ENCODE data around the gene ITGB1BP1. TPM values are rescaled to one million over a fixed set of nuclear protein-coding genes. Genes with fewer than 3 reads are reported as not detected.

ITGB1BP1 gene, protein sequence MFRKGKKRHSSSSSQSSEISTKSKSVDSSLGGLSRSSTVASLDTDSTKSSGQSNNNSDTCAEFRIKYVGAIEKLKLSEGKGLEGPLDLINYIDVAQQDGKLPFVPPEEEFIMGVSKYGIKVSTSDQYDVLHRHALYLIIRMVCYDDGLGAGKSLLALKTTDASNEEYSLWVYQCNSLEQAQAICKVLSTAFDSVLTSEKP
- 10 to 100 TPM; 38.7 to 64.4 TPM for total RNA-seq

DNA sequence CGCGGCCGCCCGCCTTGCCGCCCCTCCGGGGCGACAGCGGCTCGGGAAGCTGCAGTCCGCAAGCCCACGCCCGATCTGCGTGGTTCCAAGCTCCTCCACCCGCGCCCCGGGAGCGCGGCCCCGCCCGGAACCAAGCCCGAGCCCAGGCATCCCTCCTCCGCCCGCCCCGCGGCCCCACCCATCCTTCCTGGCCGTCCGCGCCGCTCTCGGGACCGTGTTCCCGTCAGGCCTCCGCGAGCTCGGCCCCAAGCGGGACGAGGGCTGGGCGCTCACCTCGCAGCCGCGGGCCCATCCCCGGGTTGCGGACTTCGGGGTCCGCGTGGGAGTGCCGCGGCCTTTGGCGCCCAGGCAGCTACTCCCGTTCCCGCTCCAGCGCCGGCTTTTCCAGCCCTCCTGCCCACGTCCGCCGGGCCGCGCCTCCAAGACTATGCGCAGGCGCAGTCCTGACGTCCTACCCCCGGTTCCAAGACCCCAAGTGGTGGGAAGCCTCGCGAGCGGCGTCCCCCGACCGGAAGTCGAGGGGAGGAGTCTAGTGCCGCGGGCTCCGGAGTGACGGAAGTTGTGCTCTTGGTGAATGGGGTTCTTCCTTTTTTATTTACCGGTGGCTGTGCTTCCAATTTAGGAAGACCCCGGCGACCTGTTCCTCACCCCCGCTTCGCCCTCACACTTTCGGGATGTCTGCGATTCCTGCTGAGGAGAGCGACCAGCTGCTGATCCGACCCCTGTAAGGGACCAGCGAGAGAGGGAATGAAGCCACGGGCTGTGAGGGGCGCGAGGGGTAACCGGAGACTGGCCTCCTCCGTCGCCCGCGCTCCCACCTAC is at the start of gene ITGB1BP1, which contains the start of gene CPSF3:
ITGB1BP1 (minus strand) TSS at position 429 of the 822 bp plus-strand sequence. CDS start 4,831 bp downstream, outside the sequence.
CPSF3 (plus strand) TSS at position 555 of the 822 bp plus-strand sequence; CDS start at position 675, 120 bp downstream.
- no peaks in the 10 kb centered on the region for H3K9me3 ChIP-seq
- peak; percentile 90 for ATAC-seq (ENCODE audit: insufficient number of reproducible peaks, low FRiP score, low read depth)
- H3K4me1 ChIP-seq (ENCODE audit: control insufficient read depth in 1 of 2, low read depth in 2 of 2) = peaks cover 9 to 32% of the 10 kb centered on the region in 2 donors
- H3K27me3 ChIP-seq (replicated peaks; ENCODE audit: insufficient read depth) = no peaks in the 10 kb centered on the region
- peak; percentile 83 for DNase-seq (ENCODE audit: low spot score)
- no peaks in the 10 kb centered on the region for H3K36me3 ChIP-seq
- H3K4me3 ChIP-seq = peak within 1 kb of the TSS; percentile 78
- peak within 1 kb of the TSS; percentile 86 to 88 for H3K27ac ChIP-seq
- TF ChIP-seq, protein P1, sequence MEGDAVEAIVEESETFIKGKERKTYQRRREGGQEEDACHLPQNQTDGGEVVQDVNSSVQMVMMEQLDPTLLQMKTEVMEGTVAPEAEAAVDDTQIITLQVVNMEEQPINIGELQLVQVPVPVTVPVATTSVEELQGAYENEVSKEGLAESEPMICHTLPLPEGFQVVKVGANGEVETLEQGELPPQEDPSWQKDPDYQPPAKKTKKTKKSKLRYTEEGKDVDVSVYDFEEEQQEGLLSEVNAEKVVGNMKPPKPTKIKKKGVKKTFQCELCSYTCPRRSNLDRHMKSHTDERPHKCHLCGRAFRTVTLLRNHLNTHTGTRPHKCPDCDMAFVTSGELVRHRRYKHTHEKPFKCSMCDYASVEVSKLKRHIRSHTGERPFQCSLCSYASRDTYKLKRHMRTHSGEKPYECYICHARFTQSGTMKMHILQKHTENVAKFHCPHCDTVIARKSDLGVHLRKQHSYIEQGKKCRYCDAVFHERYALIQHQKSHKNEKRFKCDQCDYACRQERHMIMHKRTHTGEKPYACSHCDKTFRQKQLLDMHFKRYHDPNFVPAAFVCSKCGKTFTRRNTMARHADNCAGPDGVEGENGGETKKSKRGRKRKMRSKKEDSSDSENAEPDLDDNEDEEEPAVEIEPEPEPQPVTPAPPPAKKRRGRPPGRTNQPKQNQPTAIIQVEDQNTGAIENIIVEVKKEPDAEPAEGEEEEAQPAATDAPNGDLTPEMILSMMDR (IDR thresholded peaks at IDR 0.05) = peak; percentile 19

DNA sequence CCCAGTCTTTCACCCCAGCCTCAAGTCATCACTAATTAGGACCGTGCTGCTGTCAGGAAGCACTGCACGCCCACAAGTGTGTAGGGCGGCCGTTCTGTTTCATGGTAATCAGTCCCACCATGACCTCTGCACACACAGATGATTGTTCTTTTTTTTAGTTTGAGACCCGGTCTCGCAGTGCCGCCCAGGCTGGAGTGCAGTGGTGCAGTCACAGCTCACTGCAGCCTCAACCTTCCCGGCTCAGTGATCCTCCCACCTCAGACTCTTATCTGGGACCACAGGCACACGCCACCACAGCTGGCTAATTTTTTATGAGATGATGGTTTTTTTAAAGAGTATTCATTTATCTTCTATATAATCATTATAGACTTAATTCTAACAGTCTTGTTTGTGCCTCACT is 49.2 kb upstream of the ITGB1BP1 start:
- Histone ChIP-seq H3K4me3 (no peak overlapping the region), H3K36me3 (peaks cover 4% of the 10 kb centered on the region), H3K27me3 (replicated peaks; ENCODE audit: insufficient read depth) (no peaks in the 10 kb centered on the region), H3K4me1 (ENCODE audit: control insufficient read depth in 1 of 2, low read depth in 2 of 2) (peaks cover 7 to 30% of the 10 kb centered on the region in 2 donors), H3K27ac (no peak overlapping the region), H3K9me3 (no peaks in the 10 kb centered on the region)
- ATAC-seq (ENCODE audit: insufficient number of reproducible peaks, low FRiP score, low read depth) = no peak
- no peak for DNase-seq (ENCODE audit: low spot score)
- TF ChIP-seq, protein P1 (IDR thresholded peaks at IDR 0.05) = no peak

DNA sequence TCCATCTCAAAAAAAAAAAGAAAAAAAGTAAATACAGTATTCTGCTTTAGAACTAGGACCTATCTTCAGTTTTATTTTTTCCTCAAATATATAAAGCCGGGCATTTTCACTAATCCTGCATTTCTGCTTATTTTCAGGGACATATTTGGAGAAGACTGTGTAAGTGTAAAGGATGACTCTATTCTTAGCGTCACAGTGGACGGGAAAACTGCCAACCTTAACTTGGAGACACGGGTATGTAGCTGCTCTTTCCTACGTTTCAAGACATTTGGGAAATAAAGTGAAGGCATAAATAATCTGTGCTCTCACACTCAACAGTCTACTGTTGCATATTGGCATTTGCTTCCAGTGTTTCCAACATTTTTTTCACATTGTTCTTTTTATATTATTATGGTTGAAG is 47.9 kb upstream of the ITGB1BP1 start:
- Histone ChIP-seq H3K4me3 (no peak overlapping the region), H3K27ac (no peak overlapping the region), H3K4me1 (ENCODE audit: control insufficient read depth in 1 of 2, low read depth in 2 of 2) (peaks cover 4 to 17% of the 10 kb centered on the region in 2 donors), H3K36me3 (peaks cover 5% of the 10 kb centered on the region), H3K27me3 (replicated peaks; ENCODE audit: insufficient read depth) (no peaks in the 10 kb centered on the region), H3K9me3 (no peaks in the 10 kb centered on the region)
- ATAC-seq (ENCODE audit: insufficient number of reproducible peaks, low FRiP score, low read depth) = no peak
- TF ChIP-seq, protein P1 (IDR thresholded peaks at IDR 0.05) = no peak
- no peak for DNase-seq (ENCODE audit: low spot score)

DNA sequence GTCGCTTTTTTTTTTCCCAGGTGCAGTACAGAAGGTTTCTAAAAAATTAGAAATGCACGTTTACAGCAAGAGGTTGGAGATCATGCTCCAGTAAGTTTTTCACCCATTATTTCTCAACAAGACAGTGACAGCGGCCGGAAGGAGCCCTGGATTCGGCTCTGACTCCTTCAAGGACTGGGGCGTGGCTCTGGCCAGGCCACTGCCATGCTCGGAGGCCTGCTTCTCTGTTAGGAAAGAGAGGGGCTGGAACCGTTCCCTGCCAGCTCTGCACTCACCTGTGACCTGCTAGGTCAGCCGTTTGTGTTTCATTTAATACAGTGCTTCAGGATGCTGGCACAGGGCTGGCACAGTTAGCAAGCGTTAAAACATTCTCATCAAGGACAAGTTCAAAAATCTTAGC is 44.4 kb upstream of the ITGB1BP1 start:
- Histone ChIP-seq H3K27me3 (replicated peaks; ENCODE audit: insufficient read depth) (no peaks in the 10 kb centered on the region), H3K4me3 (no peak overlapping the region), H3K36me3 (peaks cover 5% of the 10 kb centered on the region), H3K27ac (no peak overlapping the region), H3K9me3 (no peaks in the 10 kb centered on the region), H3K4me1 (ENCODE audit: control insufficient read depth in 1 of 2, low read depth in 2 of 2) (no peaks in the 10 kb centered on the region)
- TF ChIP-seq, protein P1 (IDR thresholded peaks at IDR 0.05) = no peak
- DNase-seq (ENCODE audit: low spot score) = no peak
- ATAC-seq (ENCODE audit: insufficient number of reproducible peaks, low FRiP score, low read depth) = no peak

DNA sequence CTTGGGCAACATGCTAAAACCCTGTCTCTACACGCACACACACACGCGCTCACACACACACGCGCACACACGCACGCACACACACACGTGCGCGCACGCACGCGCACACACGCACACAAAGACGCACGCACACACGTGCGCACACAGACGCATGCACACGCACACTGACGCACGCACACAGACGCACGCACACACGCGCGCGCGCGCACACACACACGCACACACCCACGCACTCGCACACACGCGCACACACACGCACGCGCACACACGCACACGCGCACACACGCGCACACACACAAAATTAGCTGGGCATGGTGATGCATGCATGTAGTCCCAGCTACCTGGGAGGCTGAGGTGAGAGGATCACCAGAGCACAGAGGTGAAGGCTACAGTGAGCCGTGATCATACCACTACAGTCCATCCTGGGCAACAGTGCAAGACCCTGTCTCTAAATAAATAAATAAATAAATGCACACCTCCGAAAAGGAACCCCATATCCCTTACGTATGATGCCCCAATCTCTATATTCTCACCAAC is 42.9 kb upstream of the ITGB1BP1 start:
- no peaks in the 10 kb centered on the region for H3K4me1 ChIP-seq (ENCODE audit: control insufficient read depth in 1 of 2, low read depth in 2 of 2)
- no peaks in the 10 kb centered on the region for H3K27me3 ChIP-seq (replicated peaks; ENCODE audit: insufficient read depth)
- H3K36me3 ChIP-seq = peaks cover 5% of the 10 kb centered on the region
- ATAC-seq (ENCODE audit: insufficient number of reproducible peaks, low FRiP score, low read depth) (no peak), DNase-seq (ENCODE audit: low spot score) (no peak)
- TF ChIP-seq, protein P1 (IDR thresholded peaks at IDR 0.05) = no peak
- H3K9me3 ChIP-seq = no peaks in the 10 kb centered on the region
- no peak overlapping the region for H3K4me3 ChIP-seq
- no peak overlapping the region for H3K27ac ChIP-seq
